Upper lobe of left lung (tissue), 6 donors: Measurements from ENCODE around the gene TTYH3. TPM values are rescaled to one million over a fixed set of nuclear protein-coding genes. Genes with fewer than 3 reads are reported as not detected.
A peak's percentile ranks its signal among the peaks of the same experiment; 100 is the strongest.
"Not testable (repeated sequence)": the region's sequence is repeated elsewhere in the genome, so short reads cannot be mapped to it uniquely, and the experiment has no call there.

ENCODE experiments used
- ATAC-seq, 2 donors: fragments of 200-7000 bp; cut with Tn5 transposase; one replicate each; pipeline ENCODE4 v1.9.1; 2022; ENCODE audit warnings: mild to moderate bottlenecking in 2 of 2, moderate library complexity in 2 of 2; ENCODE audit not compliant: low FRiP score in 2 of 2
- DNase-seq, 2 donors: peaks; one replicate each; pipeline ENCODE4 v3.0.0-alpha.2; 2019 to 2020
- H3K27ac ChIP-seq, 4 donors: fragments of 200-600 bp; sonication (generic); one replicate each; pipeline ENCODE4 v1.5.1; 2016 to 2019
- H3K27me3 ChIP-seq, 4 donors: fragments of 200-600 bp; sonication (generic); one replicate each; pipeline ENCODE4 v1.5.1; 2017 to 2019
- H3K36me3 ChIP-seq, 4 donors: fragments of 200-600 bp; sonication (generic); one replicate each; pipeline ENCODE4 v1.5.1; 2016 to 2019
- H3K4me1 ChIP-seq, 4 donors: fragments of 200-600 bp; sonication (generic); one replicate each; pipeline ENCODE4 v1.5.1; 2018 to 2019
- H3K4me3 ChIP-seq, 4 donors: fragments of 200-600 bp; sonication (generic); one replicate each; pipeline ENCODE4 v1.5.1; 2017 to 2019; ENCODE audit warnings: mild to moderate bottlenecking in 2 of 4, moderate library complexity in 1 of 4
- H3K9me3 ChIP-seq, 4 donors: fragments of 200-600 bp; sonication (generic); one replicate each; pipeline ENCODE4 v1.5.1; 2018 to 2019
- EP300 ChIP-seq, 4 donors: sonication (generic); formaldehyde crosslinking; IDR thresholded peaks; one replicate each; pipeline ENCODE4 v1.5.1; 2017; ENCODE audit warnings: antibody characterized with exemption in 4 of 4, control low read depth in 2 of 4
- POLR2A ChIP-seq, 4 donors: fragments of 450-650 bp; IDR thresholded peaks; one replicate each; pipeline ENCODE4 v1.5.1; 2016 to 2017; ENCODE audit warnings: antibody characterized with exemption in 4 of 4, mild to moderate bottlenecking in 2 of 4
- POLR2AphosphoS5 ChIP-seq, 2 donors: sonication (generic); formaldehyde crosslinking; IDR thresholded peaks; one replicate each; pipeline ENCODE4 v1.5.1; 2017; ENCODE audit warnings: antibody characterized with exemption in 2 of 2
- whole genome bisulfite sequencing, 2 donors: methylation state at CpG; one replicate each; pipeline ENCODE4 v1.1.5; 2017 to 2018; 5-methylcytosine and 5-hydroxymethylcytosine counted together
- total RNA-seq, 6 donors: library from RNA; depleted of rRNA in 4 of 6; stranded (reverse); fragments of >200 nt in 4 of 6; gene quantifications; one replicate each; pipeline versions ENCODE4 v1.1.0 to v1.2.1, GENCODE V29; 2016 to 2021
- TF ChIP-seq, protein P1 (sequence below), 6 experiments: fragments of 450-650 bp in 4 of 6; fragments of 200-600 bp in 2 of 6; sonication (generic) in 2 of 6; IDR thresholded peaks; one replicate each; pipeline ENCODE4 v1.5.1; 2016 to 2019; ENCODE audit warnings: antibody characterized with exemption in 6 of 6
- donor health status: DM: no; HTN: no; CAD: no; lungs with moderate emphysema.
- donor health status: DM: no; HTN: yes; CAD: no; lungs with severe emphysema.

TTYH3 gene
- total RNA-seq, 6 donors from 2014 or later: 16.5 to 69.6 (median 58.1) TPM

DNA sequence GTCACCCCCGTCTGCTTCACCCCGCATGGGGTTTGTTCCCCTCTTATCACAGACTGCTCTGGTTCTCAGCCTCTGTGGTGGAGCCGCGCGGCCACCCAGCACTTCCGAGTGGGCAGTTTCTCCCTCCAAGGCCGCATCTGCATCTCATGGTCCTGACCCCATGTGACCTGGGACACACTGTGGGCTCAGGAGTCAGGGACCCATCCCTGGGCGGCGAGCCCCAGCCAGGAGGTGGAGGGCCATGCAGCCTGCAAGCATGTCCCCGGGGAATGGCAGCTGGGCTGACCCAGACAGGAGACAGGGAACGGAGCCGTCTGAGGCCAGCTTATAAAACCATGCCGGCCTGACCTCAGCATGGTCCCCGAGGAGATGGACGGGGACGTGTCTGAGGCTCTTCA is 25.2 kb upstream of the TTYH3 start:
- H3K4me3 ChIP-seq: no peak overlapping the region
- ATAC-seq: no peak
- peaks cover 0 to 20% (median 13%) of the 10 kb centered on the region in 4 donors for H3K36me3 ChIP-seq
- H3K4me1 ChIP-seq: peaks cover 23 to 50% (median 30%) of the 10 kb centered on the region in 4 donors
- TF ChIP-seq POLR2A (IDR thresholded peaks at IDR 0.05): no peak
- no peak for TF ChIP-seq POLR2AphosphoS5 (IDR thresholded peaks at IDR 0.05)
- TF ChIP-seq, protein P1, sequence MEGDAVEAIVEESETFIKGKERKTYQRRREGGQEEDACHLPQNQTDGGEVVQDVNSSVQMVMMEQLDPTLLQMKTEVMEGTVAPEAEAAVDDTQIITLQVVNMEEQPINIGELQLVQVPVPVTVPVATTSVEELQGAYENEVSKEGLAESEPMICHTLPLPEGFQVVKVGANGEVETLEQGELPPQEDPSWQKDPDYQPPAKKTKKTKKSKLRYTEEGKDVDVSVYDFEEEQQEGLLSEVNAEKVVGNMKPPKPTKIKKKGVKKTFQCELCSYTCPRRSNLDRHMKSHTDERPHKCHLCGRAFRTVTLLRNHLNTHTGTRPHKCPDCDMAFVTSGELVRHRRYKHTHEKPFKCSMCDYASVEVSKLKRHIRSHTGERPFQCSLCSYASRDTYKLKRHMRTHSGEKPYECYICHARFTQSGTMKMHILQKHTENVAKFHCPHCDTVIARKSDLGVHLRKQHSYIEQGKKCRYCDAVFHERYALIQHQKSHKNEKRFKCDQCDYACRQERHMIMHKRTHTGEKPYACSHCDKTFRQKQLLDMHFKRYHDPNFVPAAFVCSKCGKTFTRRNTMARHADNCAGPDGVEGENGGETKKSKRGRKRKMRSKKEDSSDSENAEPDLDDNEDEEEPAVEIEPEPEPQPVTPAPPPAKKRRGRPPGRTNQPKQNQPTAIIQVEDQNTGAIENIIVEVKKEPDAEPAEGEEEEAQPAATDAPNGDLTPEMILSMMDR (IDR thresholded peaks at IDR 0.05): no peak
- TF ChIP-seq EP300 (IDR thresholded peaks at IDR 0.05): no peak
- H3K9me3 ChIP-seq: no peaks in the 10 kb centered on the region
- 66 to 82% methylated on average over 7 to 16 of the region's 16 CpGs for WGBS, 2 donors
- H3K27ac ChIP-seq: peak overlapping the region; percentile 80 to 90 (median 81)
- H3K27me3 ChIP-seq: no peaks in the 10 kb centered on the region
- DNase-seq: no peak

DNA sequence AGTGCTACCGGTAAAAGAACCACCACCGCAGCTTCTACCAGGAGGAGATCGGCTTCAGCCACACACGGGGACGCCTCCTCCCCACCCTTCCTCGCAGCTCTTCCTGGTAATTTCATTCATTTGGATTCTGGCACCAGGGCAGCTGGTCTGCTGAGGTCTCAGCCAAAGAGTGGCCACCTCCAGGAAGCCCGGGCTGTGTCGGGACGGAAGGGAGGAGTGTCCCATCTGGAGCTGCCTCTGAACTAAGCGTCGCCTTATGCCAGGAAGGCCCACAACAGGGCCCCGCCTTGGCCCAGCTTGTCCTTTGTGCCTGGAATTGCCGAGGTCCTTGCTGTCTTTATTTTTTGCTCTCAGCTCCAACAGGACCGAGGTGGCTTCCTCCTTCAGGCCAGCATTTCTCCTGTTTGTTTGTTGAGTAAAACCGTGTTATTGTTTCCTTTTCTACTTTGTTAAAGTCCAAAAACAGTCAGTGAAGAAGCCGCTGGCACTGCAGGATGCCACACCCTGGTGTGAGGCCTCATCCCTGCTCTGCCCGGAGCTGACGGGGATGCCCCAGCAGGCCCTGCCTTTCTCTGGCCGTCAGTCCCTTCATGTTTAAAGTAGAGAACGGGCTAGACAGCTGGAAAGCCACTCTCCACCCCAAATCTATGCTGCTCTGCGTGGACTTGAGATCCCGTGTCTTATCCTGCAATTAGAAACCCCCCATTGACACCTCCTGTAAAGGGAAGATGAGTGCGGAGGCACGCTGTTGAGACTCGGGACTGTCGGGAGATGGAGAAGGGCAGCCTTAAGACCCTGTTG is 24.5 kb upstream of the TTYH3 start:
- TF ChIP-seq POLR2A (IDR thresholded peaks at IDR 0.05) (no peak), EP300 (IDR thresholded peaks at IDR 0.05) (peak in 3 of 4 donors; percentile 52 to 77 (median 73)), POLR2AphosphoS5 (IDR thresholded peaks at IDR 0.05) (peak; percentile 72 to 89)
- TF ChIP-seq, protein P1 (IDR thresholded peaks at IDR 0.05): no peak
- Histone ChIP-seq H3K27me3 (no peaks in the 10 kb centered on the region), H3K9me3 (no peaks in the 10 kb centered on the region), H3K36me3 (peaks cover 0 to 14% (median 9%) of the 10 kb centered on the region in 4 donors), H3K4me3 (no peak overlapping the region), H3K27ac (peak overlapping the region; percentile 80 to 90 (median 81)), H3K4me1 (peaks cover 23 to 50% (median 30%) of the 10 kb centered on the region in 4 donors)
- DNase-seq (peak in 1 of 2 donors; percentile 58), ATAC-seq (peak; percentile 65 to 79)
- 53 to 58% methylated on average over 23 to 26 of the region's 26 CpGs for WGBS, 2 donors

DNA sequence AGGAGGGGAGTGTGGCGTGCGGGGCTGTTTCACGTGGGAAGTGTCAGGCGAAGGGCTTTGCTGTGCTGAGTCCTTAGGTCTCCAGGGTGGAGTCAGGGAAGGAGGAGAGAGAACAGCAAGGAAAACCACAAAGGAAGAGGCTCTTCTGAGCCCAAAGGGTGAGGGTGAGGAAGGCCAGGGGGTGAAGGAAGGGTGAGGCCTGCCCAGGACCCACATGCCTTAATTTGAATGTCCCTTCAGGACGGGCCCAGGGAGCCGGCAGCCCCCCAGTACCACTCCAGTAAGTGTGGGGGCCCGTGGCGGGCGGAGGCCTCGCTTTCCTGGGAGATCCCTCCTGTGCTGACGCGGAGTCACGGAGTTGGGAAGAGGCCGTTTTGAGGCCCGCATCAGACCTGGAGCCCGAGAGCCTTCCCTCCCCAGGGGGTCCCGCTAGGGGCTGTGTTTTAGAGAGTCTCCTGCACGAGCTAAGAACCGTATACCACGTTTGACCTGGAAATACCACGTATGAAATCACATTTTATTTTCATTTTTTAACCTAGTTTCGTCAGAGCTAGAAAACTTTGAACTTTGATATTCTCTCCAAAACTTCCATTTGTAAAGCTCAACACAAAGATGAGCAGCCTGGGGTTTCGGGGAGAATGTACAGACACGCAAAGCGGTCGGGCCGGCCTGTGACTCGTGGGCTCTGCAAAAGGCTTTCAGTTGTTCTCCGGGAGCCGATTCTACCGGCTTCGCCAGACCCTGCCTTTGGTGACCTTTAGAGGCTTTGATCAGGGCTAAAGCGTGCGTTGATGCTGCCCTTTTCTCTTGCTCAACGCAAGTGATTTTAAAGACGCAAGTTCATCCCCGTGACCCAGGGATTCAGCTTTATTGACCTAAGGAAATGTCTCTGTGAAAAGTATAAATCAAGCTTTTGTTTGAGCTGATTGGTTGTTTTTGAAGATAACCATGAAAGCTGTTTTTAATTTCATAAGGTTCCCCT is 23.6 kb upstream of the TTYH3 start:
- Histone ChIP-seq H3K4me1 (peaks cover 23 to 50% (median 29%) of the 10 kb centered on the region in 4 donors), H3K4me3 (no peak overlapping the region), H3K36me3 (peaks cover 0 to 13% (median 8%) of the 10 kb centered on the region in 4 donors), H3K27me3 (no peaks in the 10 kb centered on the region), H3K27ac (peak overlapping the region; percentile 80 to 90 (median 81)), H3K9me3 (no peaks in the 10 kb centered on the region)
- 78 to 81% methylated on average over 34 to 37 of the region's 37 CpGs for WGBS, 2 donors
- ATAC-seq (peak in 1 of 2 donors; percentile 20), DNase-seq (no peak)
- TF ChIP-seq, protein P1 (IDR thresholded peaks at IDR 0.05): no peak
- no peak for TF ChIP-seq POLR2AphosphoS5 (IDR thresholded peaks at IDR 0.05)
- TF ChIP-seq EP300 (IDR thresholded peaks at IDR 0.05): no peak
- TF ChIP-seq POLR2A (IDR thresholded peaks at IDR 0.05): no peak

DNA sequence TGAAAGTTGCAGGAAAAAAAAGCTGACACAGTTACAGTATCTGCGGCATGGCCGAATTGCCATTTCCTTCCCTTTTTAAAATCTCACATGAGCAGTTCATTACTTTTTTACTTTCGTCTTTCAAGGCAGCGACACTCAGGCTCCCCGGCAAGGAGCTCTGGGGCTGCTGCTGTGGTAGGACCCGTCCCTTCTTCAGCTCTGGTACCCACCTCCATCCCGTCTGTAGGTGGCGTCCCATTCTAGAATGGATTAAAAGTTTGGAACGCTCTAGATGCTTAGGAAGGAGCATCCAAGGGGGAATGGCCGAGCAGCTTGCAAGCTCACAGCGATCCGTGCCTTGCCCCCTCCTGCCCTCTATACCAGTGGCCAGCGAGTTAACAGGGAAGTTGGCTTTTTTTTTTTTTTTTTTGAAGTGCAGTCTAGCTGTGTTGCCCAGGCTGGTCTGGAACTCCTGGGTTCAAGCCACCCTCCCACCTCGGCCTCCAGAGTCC is 22.8 kb upstream of the TTYH3 start:
- Histone ChIP-seq H3K4me1 (peaks cover 28 to 57% (median 36%) of the 10 kb centered on the region in 4 donors), H3K27ac (peak overlapping the region; percentile 80 to 90 (median 81)), H3K9me3 (no peaks in the 10 kb centered on the region), H3K27me3 (no peaks in the 10 kb centered on the region), H3K4me3 (no peak overlapping the region), H3K36me3 (peaks cover 0 to 13% (median 8%) of the 10 kb centered on the region in 4 donors)
- WGBS, 2 donors: 48 to 61% methylated on average over 11 to 14 of the region's 14 CpGs
- DNase-seq (peak in 1 of 2 donors; percentile 43), ATAC-seq (peak in 1 of 2 donors; percentile 42)
- no peak for TF ChIP-seq POLR2AphosphoS5 (IDR thresholded peaks at IDR 0.05)
- TF ChIP-seq, protein P1 (IDR thresholded peaks at IDR 0.05): peak in 2 of 6 experiments; percentile 9 to 14
- TF ChIP-seq POLR2A (IDR thresholded peaks at IDR 0.05): peak in 1 of 4 donors; percentile 47

DNA sequence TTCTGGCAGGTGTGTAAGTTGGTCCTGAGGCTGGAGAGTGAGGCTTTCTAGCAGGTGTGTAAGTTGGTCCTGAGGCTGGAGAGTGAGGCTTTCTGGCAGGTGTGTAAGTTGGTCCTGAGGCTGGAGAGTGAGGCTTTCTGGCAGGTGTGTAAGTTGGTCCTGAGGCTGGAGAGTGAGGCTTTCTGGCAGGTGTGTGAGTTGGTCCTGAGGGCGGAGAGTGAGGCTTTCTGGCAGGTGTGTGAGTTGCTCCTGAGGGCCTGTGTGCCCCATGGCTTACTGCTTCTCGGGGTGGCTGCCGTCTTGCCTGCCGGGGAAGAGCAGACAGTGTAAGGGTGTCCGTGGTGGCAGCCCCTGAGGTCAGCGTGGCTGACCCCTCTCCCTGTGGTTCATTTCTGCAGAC is 22.1 kb upstream of the TTYH3 start:
- DNase-seq, ATAC-seq, H3K9me3 ChIP-seq, H3K27me3 ChIP-seq, H3K4me3 ChIP-seq: not testable (repeated sequence)
- peaks cover 0 to 13% (median 7%) of the 10 kb centered on the region in 4 donors for H3K36me3 ChIP-seq
- H3K4me1 ChIP-seq: peaks cover 28 to 64% (median 41%) of the 10 kb centered on the region in 4 donors
- 96 to 100% methylated on average over 2 to 6 of the region's 6 CpGs for WGBS, 2 donors
- H3K27ac ChIP-seq: peak overlapping the region; percentile 80 to 90 (median 81)
